ENCODE results near the gene LTB4R.
"Not testable (repeated sequence)": the region's sequence is repeated elsewhere in the genome, so short reads cannot be mapped to it uniquely, and the experiment has no call there.

The LTB4R gene

GRCh38 chr14:24348186-24348585 is 36.9 kb downstream of the LTB4R start:
- DNase-seq, result no peak

GRCh38 chr14:24349742-24350141 is 38.4 kb downstream of the LTB4R start:
- no peak for DNase-seq

- no peak for DNase-seq
Observed at GRCh38 chr14:24351517-24351916, 40.2 kb downstream of the LTB4R start.

GRCh38 chr14:24353559-24354481 is 42.5 kb downstream of the LTB4R start:
- no peak for DNase-seq

GRCh38 chr14:24354482-24354825 is 43.2 kb downstream of the LTB4R start:
- DNase-seq, result not testable (repeated sequence)

- no peak for DNase-seq
Observed at GRCh38 chr14:24355009-24355408, 43.7 kb downstream of the LTB4R start.

- DNase-seq, result no peak
Observed at GRCh38 chr14:24356208-24356607, 44.9 kb downstream of the LTB4R start.

GRCh38 chr14:24360281-24360680 is 49.0 kb downstream of the LTB4R start:
- no peak for DNase-seq

- no peak for DNase-seq
Observed at GRCh38 chr14:24361326-24361725, 50.0 kb downstream of the LTB4R start.

GRCh38 chr14:24362241-24362960 is 51.1 kb downstream of the LTB4R start:
- no peak for DNase-seq

GRCh38 chr14:24363401-24363800 is 52.1 kb downstream of the LTB4R start:
- DNase-seq, result no peak

GRCh38 chr14:24364841-24365240 is 53.5 kb downstream of the LTB4R start:
- no peak for DNase-seq

- peak; percentile 66 for DNase-seq
Observed at GRCh38 chr14:24365600-24366412, 54.5 kb downstream of the LTB4R start.

GRCh38 chr14:24366413-24366720 is 55.1 kb downstream of the LTB4R start:
- no peak for DNase-seq

GRCh38 chr14:24366721-24367513 is 55.6 kb downstream of the LTB4R start:
- DNase-seq, result peak; percentile 15
